ENCODE results near the gene ATXN3L.

Gene ATXN3L

DNA sequence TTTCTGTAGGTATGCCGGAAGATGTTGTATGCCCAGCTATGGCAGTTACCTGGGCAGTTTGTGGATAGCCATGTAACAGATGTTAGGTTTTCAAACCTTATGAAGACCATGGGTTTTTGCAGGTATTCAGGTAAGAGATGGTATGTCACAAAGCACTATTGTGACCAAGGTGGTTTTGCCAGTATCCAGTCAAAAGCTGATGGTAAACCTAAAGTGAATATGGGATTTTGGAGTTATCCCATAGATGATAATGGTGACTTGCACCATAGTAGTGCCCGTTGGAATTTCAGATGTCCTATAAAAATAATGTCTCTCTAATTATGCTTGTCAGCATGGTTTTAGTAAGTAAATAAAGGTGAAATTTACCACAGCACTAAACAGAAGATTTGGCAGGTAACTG lies at the start of gene ATXN3L:
ATXN3L (minus strand) TSS at position 101 of the 400 bp plus-strand sequence. CDS start 119 bp downstream, outside the sequence.
- no peak for DNase-seq

DNA sequence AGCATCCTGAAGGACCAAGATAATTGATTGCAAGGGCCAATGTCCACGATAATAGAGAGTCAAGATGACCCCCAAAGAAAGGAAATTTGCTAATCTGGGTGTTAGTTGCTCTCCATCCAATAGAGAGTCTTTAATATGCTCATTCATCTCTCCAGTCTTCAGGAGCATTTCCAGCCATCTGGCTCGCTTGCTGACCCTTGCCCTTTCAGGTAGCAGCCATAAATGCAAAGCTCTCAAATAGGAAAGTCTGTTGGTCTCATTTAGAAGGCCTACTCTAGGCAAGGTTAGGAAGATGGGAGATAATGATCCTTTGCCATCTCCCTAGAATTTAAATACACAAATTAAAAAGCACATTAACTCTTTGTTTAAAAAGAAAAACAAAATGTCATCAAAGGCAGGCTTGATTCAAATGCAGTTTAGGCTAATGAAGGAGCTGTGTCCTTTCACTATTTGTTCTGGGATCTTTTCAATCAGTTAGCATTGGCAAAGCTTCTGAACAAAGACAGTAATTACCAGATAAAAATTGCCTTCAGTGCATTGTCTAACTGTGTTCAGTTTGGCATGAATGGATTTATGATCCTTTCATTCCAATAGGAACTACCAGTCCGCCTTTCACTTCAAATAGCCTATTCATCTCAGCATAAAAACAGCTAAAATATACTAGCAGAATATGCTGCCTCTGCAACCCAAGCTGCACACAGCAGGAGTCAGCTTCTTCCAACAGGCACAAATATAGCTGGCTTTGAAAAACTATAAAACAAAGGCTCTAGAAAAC lies 49.6 kb upstream of the ATXN3L start:
- DNase-seq, result no peak

DNA sequence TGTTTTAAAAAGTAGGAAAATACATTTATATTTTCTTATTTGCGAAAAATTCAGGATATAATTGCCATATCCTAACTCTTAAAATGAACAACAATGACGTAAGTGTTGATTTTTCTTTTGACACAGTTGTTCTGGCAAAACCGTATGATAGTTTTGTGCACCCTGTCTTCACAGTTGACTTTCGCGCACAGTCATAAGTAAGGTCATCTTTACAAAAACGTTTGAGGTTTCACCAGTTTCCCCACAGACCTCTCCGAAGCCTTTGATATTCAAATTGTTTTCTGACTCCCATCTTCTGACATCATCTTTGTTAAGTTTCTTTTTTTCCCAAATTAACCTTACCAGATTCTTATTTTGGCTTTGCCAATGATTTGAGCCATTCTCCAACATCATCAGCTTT lies 48.1 kb upstream of the ATXN3L start:
- no peak for DNase-seq

DNA sequence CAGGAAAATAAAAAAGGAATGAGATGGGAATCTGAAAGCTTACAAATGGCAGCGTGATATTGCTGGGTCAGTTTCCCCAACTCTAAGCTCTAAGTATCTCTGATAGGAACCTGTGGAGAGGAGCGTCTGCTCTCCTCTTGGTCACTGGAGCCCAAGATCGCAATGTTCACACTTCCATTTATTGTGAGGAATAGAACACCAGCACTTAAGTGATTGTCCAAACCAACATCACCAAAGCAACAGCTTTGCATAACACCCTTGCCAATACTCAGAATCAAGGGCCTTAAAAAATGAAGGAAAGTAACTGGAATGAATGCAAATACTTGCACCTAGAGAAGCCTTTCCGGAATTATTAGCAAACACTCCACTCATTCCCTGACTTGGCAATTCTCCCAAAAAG lies 46.8 kb upstream of the ATXN3L start:
- no peak for DNase-seq

DNA sequence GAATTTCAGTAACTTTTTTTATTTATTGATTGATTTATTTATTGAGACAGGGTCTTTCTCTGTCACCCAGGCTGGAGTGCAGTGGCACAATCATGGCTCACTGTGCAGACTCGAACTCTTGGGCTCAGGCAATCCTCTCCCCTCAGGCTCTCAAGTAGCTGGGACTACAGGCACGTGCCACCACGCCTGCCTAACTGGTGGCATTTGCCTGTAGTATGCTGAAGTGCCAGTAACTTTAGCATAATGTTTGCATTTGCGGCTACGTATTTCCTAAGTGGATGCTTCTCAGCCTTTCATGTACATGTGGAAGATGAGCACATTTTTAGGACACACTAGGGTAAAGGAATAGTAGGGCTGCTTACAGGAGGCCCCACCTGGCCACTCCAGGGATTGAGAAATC lies 45.3 kb upstream of the ATXN3L start:
- DNase-seq, result no peak

DNA sequence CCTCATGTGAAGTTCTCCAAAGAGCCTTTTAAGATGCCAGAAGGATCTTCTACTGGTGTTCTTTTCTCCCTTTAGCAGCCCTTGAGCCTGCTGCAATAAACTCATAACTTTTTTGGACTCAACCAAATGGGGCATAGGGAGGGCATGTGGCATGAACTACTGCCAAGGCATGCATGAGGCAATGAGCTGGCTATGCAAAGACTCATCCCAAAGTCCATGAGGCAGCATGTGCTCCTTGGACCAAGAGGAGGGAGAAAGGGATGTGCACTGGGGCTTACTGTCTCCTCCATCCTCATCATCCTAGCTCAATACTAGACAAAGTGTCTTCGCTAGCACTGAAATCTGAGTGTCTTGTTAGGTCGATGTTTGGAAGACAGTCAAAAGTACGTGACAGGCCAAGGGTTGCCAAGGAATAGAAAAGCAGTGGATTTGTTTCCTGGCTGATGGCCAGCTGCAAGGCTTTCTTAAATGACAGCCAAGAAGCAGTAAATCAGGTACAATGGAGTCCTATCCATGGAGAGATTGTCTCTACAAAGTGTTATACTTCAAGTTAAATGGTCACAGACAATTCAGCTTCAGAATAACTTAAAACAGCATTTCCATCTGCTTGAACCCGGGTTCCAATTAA lies 44.5 kb upstream of the ATXN3L start:
- no peak for DNase-seq

DNA sequence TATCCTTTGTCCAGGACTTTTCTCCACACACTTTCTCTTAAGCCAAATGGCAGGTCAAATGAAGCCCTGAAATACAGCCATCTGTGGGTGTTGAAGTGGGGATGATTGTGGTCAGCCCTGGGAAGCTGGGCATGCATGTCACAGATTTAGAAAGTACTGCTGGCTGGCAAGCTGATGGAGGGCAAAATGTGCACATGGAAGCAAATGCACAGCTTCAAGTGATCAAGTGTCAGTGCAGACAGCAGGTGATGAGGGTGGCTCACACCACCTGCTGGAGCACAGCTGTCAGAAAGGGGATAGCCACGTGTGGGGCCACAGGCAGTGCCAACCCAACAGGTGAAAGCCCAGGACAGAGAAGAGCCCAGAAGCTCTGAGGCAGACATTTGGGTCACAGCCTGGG lies 40.3 kb upstream of the ATXN3L start:
- DNase-seq, result peak; percentile 50

DNA sequence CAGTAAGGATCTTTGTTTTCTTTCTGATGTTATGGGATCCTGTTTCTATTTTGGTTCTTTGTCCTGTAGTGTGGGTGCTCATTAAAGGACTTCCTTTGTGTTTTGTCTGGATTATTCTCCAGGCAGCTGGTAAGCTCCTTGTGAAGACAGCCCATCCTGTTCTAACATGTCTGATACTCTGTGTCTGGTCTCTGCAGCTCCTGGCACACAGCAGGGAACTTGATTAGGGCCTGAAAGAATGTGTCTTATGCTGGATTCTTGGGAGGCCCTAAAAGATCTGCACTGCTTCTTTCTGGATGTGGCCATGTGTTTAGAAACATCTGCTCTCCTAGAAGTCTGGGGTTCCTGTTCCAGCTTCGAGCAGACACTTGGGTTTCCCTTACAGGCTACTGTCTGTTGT lies 38.1 kb upstream of the ATXN3L start:
- no peak for DNase-seq

DNA sequence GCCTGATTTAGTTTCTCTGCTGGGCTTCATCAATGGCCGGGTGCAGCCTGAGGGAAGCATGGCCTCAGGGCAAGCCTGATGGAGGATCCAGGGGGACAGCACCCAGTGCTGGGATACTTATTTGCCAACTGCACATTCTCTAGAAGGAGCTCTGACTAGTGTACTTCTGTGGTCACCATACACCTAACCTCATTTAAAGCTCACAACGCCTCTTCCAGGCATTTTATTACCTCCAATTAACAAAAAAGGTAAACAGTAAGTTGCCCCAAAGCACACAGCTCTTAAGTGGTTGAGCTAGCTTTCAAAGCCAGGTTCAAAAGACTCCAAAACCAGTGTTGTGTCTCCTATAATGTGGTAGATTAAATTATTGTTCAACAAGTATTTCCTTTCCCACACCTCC lies 26.8 kb upstream of the ATXN3L start:
- no peak for DNase-seq

DNA sequence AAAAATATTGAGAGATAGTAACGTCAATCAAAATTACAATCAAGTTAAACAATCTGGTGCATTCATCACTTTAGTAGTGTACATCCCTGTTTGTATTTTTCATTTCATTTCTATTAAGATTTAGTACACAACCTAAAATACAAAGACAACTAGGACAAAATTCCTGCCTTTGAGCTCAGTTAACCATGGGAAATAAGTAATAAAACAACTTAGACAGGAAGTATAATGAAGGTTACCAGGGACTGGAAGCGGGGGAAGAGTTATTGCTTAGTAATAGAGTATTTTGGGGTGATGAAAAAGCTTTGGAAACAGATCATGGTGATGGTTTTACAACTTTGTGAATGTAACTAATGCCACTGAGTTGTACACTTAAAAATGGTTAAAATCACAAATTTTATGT lies 25.6 kb upstream of the ATXN3L start:
- DNase-seq, result no peak

DNA sequence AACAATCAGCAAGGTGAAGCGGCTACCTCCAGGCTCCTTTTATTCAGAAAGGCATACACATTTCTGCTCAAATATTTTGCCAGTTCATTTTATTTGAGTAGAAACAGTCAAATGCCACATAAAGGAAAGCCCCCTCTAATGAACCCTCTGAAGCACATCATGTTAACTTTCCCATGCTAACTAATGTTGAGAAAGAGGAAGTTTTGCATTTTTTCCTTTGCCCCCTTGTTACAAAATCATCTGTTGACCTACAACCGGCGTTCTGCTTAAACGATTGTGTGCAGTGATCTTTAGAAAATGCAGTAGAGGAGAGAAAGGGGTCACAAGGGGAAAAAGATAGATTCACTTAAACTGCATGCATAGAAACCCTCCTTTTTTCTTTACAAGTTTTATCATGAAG lies 25.2 kb upstream of the ATXN3L start:
- DNase-seq, result no peak

DNA sequence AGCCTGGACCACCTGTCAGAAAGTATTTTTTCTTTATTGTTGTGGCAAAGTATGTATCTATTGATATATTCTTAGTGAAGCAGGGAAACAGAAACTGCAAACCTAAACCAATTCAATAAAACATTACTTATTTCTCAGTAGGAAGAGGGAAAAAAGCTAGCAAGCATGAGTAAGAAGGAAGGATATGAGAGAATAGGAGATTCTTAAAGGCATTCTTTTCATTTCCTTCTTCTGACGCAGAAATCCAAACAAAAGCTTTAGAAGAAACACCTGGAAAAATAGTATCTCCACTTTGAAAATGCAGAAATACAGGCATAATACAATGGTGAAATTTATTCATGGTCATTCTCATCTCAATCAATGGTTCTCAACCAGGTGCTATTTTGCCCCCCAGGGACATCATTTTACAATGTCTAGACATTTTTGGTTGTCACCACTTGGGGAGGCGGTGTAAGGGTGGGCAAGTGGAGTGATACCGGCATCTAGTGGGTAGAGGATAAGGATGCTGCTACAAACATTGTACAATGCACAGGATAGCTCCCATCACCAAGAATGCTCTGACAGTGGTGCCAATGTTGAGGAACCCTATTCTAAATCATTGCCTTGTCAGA lies 21.7 kb upstream of the ATXN3L start:
- no peak for DNase-seq

DNA sequence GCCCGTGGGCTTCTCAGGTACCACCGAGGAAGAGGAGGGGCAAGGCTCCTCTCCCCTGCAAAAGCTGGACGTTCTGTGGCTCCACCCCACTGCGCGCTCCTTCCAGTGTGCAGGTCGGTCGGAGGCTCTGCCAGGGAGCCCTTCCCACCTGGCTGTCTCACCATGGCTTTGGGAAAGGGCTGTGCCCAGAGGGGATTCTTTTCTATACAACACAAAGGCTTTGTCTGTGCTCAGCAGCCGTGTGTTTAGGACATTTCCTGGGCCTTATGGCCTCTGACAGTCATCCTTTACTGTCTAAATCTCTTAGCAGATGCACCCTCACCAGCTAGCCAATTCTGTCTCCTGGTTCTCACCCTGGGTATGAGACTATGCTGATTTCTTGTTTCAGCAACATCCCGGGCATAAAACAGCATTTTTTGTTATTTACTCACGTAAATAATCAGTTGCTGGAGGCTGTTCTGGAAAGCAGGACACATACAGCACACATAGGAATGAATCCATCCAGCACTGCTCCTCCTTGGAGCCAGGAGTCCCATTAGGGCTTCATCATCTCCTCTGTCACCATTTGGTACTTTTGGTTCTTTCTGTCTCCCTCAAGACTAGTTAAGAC lies 20.4 kb upstream of the ATXN3L start:
- DNase-seq, result no peak

DNA sequence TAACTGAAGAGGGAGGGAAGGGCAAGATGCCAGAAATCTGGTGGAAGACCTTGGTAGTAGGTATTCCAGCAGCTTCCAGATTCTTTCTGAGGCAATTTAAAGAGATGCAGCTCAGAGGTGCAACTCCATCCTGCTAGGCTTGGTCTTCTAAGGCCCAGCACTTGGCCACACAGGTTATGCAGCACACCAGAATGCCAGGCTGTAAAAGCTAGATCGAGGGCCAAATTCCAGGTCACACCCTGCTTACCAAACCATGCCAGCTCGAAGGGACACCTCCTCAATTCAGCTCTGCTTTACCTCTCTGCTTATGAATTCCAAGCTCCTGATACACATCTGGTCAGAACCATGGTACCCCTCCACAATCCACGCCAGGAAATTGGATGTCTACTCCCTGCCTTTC lies 19.8 kb upstream of the ATXN3L start:
- DNase-seq, result no peak

DNA sequence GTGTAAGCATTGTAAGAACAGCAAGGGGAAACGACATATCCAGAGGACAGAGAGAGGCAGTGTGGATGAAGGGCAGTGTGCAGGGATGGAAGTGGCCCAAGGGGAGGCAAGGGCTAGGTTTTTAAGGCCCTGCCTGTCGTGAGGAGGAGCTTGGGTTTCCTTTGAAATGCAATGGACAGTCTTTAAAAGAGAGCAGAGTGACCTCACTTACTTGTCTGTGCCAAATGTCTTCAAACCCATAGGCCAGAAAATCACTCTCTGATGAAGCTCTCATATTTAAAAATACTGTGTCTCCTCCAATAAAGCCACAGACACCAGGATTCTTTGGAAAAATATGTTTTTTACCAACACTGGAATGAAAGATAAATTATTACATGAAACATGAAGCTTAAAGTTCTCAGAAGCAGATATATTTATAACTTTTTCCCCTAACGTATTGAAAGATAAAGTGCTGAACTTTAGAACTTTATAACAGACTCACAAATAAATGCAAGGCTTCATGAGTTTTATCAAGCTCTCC lies 19.2 kb upstream of the ATXN3L start:
- DNase-seq, result no peak

DNA sequence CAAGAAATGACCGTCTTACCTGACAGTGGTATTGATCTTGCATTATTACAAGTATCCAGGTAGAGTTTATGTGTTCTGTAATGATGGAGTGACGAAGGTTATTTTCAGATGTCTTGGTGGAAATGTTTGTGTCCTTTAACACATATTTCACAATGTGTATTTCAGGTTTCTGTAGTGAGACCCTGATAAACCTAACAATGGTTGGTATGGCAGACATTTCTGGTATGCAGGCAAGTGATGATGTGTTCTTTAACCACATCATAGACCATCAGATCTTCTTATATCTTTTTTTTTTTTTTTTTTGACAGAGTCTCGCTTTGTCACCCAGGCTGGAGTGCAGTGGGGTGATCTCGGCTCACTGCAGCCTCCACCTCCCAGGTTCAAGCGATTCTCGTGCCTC lies 14.6 kb upstream of the ATXN3L start:
- no peak for DNase-seq

DNA sequence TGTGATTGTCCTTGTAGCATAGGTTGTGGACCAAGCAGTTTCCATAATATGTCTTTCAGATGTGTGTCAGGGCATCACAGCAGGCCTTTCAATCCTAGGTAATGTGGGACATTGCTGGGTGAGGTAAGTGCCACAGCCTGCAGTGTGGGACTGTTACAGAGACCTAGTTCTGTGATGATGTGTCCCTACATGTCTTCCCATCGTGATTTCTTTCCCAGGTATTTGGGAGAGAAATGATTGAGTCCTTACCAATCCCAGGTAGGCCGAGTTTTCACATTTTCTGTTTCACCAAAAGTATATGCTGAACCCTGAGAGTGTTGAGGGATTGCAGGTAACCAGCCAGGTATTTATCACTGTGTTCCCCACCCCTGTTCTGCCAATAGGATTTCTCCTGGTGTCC lies 10.6 kb upstream of the ATXN3L start:
- DNase-seq, result no peak

DNA sequence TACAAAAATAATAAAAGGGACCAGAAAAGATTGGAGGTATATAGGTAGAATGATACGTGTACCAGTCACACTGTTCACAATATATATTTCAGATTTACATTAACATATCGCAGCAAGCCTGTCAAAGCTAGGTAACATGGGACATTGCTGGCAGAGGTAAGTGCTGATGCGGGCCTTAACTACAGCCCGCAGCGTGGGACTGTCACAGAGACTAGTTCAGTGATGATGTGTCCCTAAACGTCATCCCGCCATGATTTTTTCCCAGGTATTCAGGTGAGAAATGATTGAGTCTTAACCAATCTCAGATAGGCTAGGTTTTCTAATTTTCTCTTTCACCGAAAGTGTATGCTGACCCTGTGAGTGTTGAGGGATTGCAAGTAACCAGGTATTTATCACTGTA lies 7.8 kb upstream of the ATXN3L start:
- DNase-seq, result no peak

DNA sequence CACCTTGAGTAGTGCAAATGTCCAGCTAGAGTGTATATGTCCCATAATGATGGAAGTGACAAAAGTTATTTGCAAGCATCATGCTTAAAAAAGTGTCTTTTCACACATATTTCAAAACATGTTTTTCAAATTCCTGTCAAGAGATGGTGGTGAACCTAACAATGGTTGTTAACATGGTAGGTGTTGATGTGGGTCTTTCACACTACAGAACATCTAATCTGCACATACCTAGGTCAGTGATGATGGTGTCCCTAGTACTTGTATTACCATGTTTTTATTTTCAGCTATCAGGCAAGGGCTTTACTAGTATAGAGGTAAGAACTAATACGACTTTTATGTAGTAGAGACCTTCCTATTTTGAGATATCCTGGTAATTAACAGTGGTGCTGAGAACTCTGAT lies 3.4 kb upstream of the ATXN3L start:
- DNase-seq, result no peak

DNA sequence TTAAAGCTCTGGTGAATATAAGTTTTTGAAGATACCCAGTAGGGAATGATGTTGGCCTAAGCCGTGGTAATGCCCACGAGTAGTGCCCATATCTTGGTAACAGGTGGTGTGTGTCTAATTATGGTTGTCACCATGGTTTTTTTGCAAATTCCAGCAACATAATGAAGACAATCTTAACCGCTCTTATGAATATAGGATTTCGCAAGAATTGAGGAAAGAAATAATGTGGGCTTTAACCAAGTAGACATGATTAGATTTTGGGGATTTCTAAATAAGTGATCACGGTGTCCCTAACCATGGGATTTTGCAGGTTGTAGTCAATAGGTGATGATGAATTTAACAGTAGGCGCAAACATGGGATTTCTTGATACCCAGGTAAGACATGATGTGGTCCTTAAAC lies 2.5 kb downstream of the ATXN3L start:
- no peak for DNase-seq

DNA sequence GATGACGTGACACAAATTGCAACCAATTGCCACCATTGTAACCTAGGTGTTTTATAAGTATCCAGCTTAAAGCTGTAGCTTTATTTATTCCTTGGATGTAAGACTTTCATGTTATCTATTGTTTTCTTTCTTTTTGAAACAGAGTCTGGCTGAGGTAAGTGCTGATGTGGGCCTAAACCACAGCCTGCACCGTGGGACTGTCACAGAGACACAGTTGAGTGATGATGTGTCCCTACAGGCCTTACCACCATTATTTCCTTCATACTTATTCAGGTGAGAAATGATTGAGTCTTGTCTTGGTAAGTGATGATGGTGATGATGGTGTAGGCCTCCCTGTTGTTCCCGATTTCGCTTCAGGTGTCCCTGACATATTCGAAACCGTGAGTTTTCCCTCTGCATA lies 8.3 kb downstream of the ATXN3L start:
- DNase-seq, result no peak

DNA sequence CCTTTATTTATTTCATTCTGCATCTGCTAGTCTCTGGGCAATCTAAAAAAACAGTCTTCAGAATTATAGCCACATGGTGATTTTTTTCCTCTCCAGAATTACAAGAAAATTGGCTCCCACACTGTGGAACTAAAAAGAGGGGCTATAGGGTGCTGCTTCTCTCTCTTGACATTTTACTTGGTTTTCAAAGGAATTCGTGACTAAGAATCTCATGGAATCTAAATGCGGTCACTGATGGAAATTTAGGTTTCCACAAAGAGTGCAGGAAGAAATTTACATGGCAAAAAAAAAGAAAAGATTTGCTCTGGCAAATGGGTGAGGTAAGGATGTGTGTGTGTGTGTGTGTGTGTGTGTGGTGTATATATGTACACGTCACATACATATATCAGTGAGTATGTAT lies 10.2 kb downstream of the ATXN3L start:
- DNase-seq, result no peak

DNA sequence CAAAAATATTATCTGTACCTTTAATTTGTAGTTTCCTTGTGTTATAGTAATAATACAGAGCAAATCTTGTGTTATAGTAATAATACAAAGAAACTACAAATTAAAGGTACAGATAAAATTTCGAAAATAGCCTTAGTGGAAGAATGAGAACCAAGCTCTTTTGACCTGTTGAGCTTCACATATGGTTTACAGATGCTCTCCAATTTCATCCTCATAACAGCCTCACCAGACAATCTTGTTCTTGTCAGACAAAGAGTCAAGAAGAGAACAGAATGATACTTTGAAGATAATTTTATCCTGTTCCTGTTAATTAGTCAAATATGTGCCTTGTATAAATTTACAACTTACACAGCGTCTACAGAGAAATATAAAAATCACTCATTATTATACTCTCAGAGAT lies 12.8 kb downstream of the ATXN3L start:
- DNase-seq, result no peak

DNA sequence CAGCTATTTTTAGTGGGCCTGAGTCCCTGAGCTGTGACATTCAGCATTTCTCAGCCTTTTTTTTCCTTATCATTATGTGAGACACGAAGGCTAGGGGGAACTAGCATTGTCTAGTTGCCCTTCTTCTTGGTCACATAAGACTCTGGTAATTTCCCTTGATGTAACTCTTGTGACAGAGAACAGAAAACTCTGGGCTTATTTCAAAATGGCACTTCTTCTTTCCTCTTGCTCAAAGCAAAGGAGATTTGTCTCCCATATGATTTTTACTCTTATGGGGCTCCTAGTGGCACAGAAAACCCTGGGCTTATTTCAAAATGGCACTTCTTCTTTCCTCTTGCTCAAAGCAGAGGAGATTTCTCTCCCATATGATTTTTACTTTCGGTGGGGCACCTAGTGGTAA lies 14.7 kb downstream of the ATXN3L start:
- no peak for DNase-seq

Measured in left hindlimb (tissue), 1 donor.